Measurements from ENCODE around the gene TMEM89. TPM values are rescaled to one million over a fixed set of nuclear protein-coding genes. Genes with fewer than 3 reads are reported as not detected.

TMEM89 gene
- total RNA-seq, 1 experiment from 2014 or later = not detected

GRCh38 chr3:48663489-48664312, 42.1 kb upstream of the TMEM89 start:
- H3K9me3 ChIP-seq (ENCODE audit: low read length) = no peaks in the 10 kb centered on the region
- peak overlapping the region; percentile 76 for H3K27ac ChIP-seq (ENCODE audit: low read length)
- no peaks in the 10 kb centered on the region for H4K20me1 ChIP-seq (ENCODE audit: low read length)
- H3K36me3 ChIP-seq (ENCODE audit: low read depth, low read length) = no peaks in the 10 kb centered on the region
- no peaks in the 10 kb centered on the region for H3K79me2 ChIP-seq (ENCODE audit: low read length)
- no peaks in the 10 kb centered on the region for H3K27me3 ChIP-seq (ENCODE audit: low read length)
- intact Hi-C loops (cut with micrococcal nuclease) = loop anchor here (1.0 kb wide), 1 partner anchor 28 kb away; the partner anchor contains the start of gene SLC26A6
- ATAC-seq = peak; percentile 88
- H3F3A ChIP-seq (ENCODE audit: low read length, unreplicated experiment) = no peaks in the 10 kb centered on the region
- TSS peak; percentile 72 for BruUV-seq (replicated peaks)
- peak; percentile 98 for DNase-seq
- POLR2A ChIA-PET (ENCODE audit: unreplicated experiment) = no interaction called here
- H3K4me2 ChIP-seq (ENCODE audit: low read length) = peak overlapping the region; percentile 73
- CTCF ChIA-PET = interaction anchor here (0.9 to 1.0 kb wide), 2 partner anchors 21 to 28 kb away, joined by 3 to 5 read pairs; partner anchors contain the start of gene SLC26A6
- peak overlapping the region; percentile 58 for H3K9ac ChIP-seq (ENCODE audit: low read length)
- H2AFZ ChIP-seq (ENCODE audit: low read length) = peak overlapping the region; percentile 62
- peak; percentile 85 for TF ChIP-seq CTCF (conservative IDR thresholded peaks at IDR 0.05; ENCODE audit: low read depth, low read length)
- TF ChIP-seq EZH2phosphoT487 (IDR thresholded peaks at IDR 0.05; ENCODE audit: borderline replicate concordance, low read length) = peak; percentile 59; the same call in 1 of the 2 replicates
- no peak for TF ChIP-seq EZH2 (IDR thresholded peaks at IDR 0.05; ENCODE audit: low read length, unreplicated experiment)
- H3K4me3 ChIP-seq (ENCODE audit: low read length) = peak overlapping the region; percentile 66
- peaks cover 9% of the 10 kb centered on the region for H3K4me1 ChIP-seq (ENCODE audit: insufficient read depth, low read length)
- no peaks in the 10 kb centered on the region for H3K9me2 ChIP-seq (replicated peaks; ENCODE audit: low read length)

- ATAC-seq (peak; percentile 4), DNase-seq (peak; percentile 16)
- H3K79me2 ChIP-seq (ENCODE audit: low read length) = no peaks in the 10 kb centered on the region
- H3K4me1 ChIP-seq (ENCODE audit: insufficient read depth, low read length) = peaks cover 9% of the 10 kb centered on the region
- peak within 1 kb of the TSS; percentile 58 for H3K9ac ChIP-seq (ENCODE audit: low read length)
- H3F3A ChIP-seq (ENCODE audit: low read length, unreplicated experiment) = no peaks in the 10 kb centered on the region
- peak within 1 kb of the TSS; percentile 62 for H2AFZ ChIP-seq (ENCODE audit: low read length)
- H3K4me2 ChIP-seq (ENCODE audit: low read length) = peak within 1 kb of the TSS; percentile 73
- H4K20me1 ChIP-seq (ENCODE audit: low read length) = no peaks in the 10 kb centered on the region
- peak within 1 kb of the TSS; percentile 66 for H3K4me3 ChIP-seq (ENCODE audit: low read length)
- no peaks in the 10 kb centered on the region for H3K27me3 ChIP-seq (ENCODE audit: low read length)
- H3K27ac ChIP-seq (ENCODE audit: low read length) = peak within 1 kb of the TSS; percentile 76
- H3K9me2 ChIP-seq (replicated peaks; ENCODE audit: low read length) = no peaks in the 10 kb centered on the region
- ChIA-PET POLR2A (ENCODE audit: unreplicated experiment) (no interaction called here), CTCF (no interaction called here)
- TF ChIP-seq EZH2phosphoT487 (IDR thresholded peaks at IDR 0.05; ENCODE audit: borderline replicate concordance, low read length) (no peak), EZH2 (IDR thresholded peaks at IDR 0.05; ENCODE audit: low read length, unreplicated experiment) (no peak), CTCF (conservative IDR thresholded peaks at IDR 0.05; ENCODE audit: low read depth, low read length) (no peak)
- intact Hi-C loops (cut with micrococcal nuclease) = loop anchor here (1.0 kb wide), 1 partner anchor 28 kb away; the partner anchor contains the start of gene SLC26A6
- H3K9me3 ChIP-seq (ENCODE audit: low read length) = no peaks in the 10 kb centered on the region
- no peaks in the 10 kb centered on the region for H3K36me3 ChIP-seq (ENCODE audit: low read depth, low read length)
- TSS peak; percentile 92 for BruUV-seq (replicated peaks)
These were observed 41.4 kb upstream of the TMEM89 start, which contains the start of gene CELSR3 for GRCh38 chr3:48662753-48663488. CELSR3 (minus strand) TSS chr3:48662886; CDS start chr3:48662634, 252 bp downstream.

Data from PC-3 (cell line).